ENCODE results near the gene RRM1. TPM values are rescaled to one million over a fixed set of nuclear protein-coding genes. Genes with fewer than 3 reads are reported as not detected.

RRM1 gene
- total RNA-seq, result 10 to 100 TPM; 13.1 to 27.8 (median 18.2) TPM
- 1 to 10 TPM; 3.3 to 9.3 TPM for polyA plus RNA-seq

DNA sequence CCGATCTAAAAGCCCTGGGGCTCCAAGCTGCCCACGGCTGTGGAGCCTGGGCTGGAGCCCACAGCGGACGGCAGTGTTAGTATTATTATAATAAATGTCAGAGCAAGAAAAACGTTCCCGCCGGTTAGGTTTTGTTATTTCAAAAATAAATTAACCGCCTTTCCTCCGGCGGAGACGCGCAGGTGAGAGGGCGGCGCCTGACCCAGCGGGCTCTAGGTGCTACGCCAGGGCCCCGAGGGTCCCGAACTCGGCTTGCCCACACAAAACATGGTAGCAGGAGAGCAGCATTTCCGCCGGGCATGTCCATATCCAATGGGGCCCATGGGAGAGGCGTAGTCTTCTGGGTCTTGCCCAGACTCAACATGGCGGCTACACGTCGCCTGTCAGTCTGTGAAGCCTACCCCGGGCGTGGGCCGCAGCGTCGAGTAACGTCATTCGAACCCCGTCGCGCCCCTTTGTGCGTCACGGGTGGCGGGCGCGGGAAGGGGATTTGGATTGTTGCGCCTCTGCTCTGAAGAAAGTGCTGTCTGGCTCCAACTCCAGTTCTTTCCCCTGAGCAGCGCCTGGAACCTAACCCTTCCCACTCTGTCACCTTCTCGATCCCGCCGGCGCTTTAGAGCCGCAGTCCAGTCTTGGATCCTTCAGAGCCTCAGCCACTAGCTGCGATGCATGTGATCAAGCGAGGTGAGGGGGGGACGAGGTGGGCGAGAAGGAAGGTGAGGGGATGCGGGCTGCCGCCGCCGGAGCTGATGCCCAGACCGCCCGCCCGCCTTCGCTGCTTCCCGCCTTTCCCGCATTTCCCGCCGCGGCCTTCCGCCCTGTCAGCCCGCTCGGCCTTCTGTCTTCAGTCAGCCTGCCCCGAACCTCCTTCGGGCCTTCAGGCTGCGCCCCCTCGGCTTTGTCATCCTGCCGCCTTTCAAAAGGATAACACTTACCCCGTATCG is at the start of gene RRM1:
RRM1 (plus strand) TSS at position 452 of the 944 bp plus-strand sequence; CDS start at position 666, 214 bp downstream.
- H3K27ac ChIP-seq, result peak within 1 kb of the TSS; percentile 82 to 90 (median 88)
- TF ChIP-seq, protein P1, sequence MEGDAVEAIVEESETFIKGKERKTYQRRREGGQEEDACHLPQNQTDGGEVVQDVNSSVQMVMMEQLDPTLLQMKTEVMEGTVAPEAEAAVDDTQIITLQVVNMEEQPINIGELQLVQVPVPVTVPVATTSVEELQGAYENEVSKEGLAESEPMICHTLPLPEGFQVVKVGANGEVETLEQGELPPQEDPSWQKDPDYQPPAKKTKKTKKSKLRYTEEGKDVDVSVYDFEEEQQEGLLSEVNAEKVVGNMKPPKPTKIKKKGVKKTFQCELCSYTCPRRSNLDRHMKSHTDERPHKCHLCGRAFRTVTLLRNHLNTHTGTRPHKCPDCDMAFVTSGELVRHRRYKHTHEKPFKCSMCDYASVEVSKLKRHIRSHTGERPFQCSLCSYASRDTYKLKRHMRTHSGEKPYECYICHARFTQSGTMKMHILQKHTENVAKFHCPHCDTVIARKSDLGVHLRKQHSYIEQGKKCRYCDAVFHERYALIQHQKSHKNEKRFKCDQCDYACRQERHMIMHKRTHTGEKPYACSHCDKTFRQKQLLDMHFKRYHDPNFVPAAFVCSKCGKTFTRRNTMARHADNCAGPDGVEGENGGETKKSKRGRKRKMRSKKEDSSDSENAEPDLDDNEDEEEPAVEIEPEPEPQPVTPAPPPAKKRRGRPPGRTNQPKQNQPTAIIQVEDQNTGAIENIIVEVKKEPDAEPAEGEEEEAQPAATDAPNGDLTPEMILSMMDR (IDR thresholded peaks at IDR 0.05), result no peak
- intact Hi-C loops (cut with DNase I), result no loop called here
- H3K4me3 ChIP-seq, result peak within 1 kb of the TSS; percentile 43 to 86 (median 69)
- H3K27me3 ChIP-seq, result no peaks in the 10 kb centered on the region
- FAIRE-seq (peak; percentile 41), ATAC-seq (peak; percentile 97 to 98 (median 98)), DNase-seq (peak; percentile 91 to 97 (median 92))
- no peaks in the 10 kb centered on the region for H3K9me3 ChIP-seq
- peaks cover 0 to 14% (median 0%) of the 10 kb centered on the region in 3 donors for H3K4me1 ChIP-seq
- 0 to 1% methylated on average over 51 to 74 of the region's 74 CpGs for WGBS, 2 donors
- no peaks in the 10 kb centered on the region for H3K36me3 ChIP-seq

DNA sequence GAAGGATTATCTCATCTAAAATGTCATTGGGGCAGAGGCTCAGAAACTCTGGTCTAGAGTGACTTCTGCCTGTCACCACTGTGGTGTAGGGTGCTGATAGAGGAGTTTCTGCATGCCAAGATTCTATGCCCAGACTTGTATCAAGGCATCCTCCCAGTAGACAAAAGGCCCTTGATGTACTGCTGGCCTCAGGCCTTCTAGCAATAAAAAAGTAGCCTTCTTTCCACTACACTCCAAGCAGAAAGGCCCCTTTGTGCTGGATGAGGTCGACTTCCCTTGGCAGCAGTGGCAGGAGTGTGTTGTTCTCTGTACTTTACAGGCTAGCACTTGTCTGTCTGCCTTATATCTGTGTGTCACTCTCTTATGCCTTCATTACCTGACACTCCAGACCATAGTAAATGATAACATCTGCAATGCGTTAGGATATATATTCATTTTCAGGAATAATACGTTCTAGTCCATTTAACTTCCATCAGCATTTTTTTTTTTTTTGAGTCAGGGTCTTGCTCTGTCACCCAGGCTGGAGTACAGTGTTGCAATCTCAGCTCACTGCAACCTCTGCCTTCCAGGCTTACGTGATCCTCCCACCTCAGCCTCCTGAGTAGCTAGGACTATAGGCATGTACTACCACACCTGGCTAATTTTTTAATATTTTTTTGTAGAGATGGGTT is 49.5 kb upstream of the RRM1 start:
- Histone ChIP-seq H3K27me3 (no peaks in the 10 kb centered on the region), H3K36me3 (no peaks in the 10 kb centered on the region), H3K9me3 (no peaks in the 10 kb centered on the region), H3K4me1 (peaks cover 0 to 8% (median 0%) of the 10 kb centered on the region in 3 donors), H3K4me3 (no peak overlapping the region), H3K27ac (no peak overlapping the region)
- intact Hi-C loops (cut with DNase I), result no loop called here
- TF ChIP-seq, protein P1 (IDR thresholded peaks at IDR 0.05), result no peak
- no peak for FAIRE-seq
- 47 to 48% methylated on average over 4 of the region's 4 CpGs for WGBS, 2 donors
- ATAC-seq, result peak in 3 of 4 donors; percentile 12 to 54 (median 13)
- no peak for DNase-seq

DNA sequence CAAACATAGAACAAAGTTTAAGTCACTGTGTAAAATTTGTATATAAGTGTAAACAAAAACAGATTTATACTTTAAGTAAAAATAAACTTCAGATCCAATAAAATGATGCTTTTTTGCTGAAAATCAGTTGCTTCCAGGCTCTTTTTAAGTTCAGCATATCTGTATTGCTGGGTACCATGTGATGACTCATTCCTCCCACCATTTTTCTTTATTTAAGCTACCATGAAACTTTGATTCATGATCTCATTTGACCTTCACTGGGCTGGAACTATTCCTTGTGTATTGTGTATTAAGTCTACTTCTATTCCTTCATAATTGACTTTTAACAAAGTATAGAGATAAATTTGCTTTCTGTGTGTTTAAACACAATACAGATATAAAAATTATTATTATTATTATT is 46.3 kb upstream of the RRM1 start:
- Histone ChIP-seq H3K4me3 (no peak overlapping the region), H3K27me3 (no peaks in the 10 kb centered on the region), H3K9me3 (no peaks in the 10 kb centered on the region), H3K27ac (no peak overlapping the region), H3K4me1 (no peaks in the 10 kb centered on the region), H3K36me3 (no peaks in the 10 kb centered on the region)
- intact Hi-C loops (cut with DNase I), result no loop called here
- no peak for ATAC-seq
- FAIRE-seq, result no peak
- TF ChIP-seq, protein P1 (IDR thresholded peaks at IDR 0.05), result no peak
- DNase-seq, result no peak

DNA sequence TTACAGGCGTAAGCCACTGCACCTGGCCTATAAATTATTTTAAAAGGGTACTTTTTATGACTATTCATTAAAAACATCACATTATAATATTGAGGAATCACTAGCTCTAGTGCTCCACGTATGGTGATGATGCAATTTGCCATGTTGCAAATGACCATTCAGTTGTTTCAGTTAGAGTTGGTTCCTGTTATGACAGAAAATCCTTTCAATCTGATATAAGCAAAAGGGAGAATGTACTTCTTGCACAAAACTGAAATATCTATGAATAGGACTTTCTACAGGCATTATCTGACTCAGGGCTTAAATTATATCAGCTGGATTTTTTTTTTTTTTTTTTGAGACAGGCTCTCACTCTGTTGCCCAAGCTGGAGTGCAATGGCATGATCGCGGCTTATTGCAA is 45.6 kb upstream of the RRM1 start:
- no peaks in the 10 kb centered on the region for H3K36me3 ChIP-seq
- WGBS, 2 donors, result 88 to 89% methylated on average over 4 of the region's 4 CpGs
- TF ChIP-seq, protein P1 (IDR thresholded peaks at IDR 0.05), result no peak
- no peaks in the 10 kb centered on the region for H3K27me3 ChIP-seq
- ATAC-seq (no peak), FAIRE-seq (no peak), DNase-seq (no peak)
- no peaks in the 10 kb centered on the region for H3K9me3 ChIP-seq
- H3K27ac ChIP-seq, result no peak overlapping the region
- H3K4me1 ChIP-seq, result no peaks in the 10 kb centered on the region
- intact Hi-C loops (cut with DNase I), result no loop called here
- no peak overlapping the region for H3K4me3 ChIP-seq
